ENCODE measurements around the gene TP53TG5. TPM values are rescaled to one million over a fixed set of nuclear protein-coding genes. Genes with fewer than 3 reads are reported as not detected.
A peak's percentile ranks its signal among the peaks of the same experiment; 100 is the strongest.

TP53TG5 gene
- total RNA-seq, 1 experiment from 2014 or later, result not detected

DNA sequence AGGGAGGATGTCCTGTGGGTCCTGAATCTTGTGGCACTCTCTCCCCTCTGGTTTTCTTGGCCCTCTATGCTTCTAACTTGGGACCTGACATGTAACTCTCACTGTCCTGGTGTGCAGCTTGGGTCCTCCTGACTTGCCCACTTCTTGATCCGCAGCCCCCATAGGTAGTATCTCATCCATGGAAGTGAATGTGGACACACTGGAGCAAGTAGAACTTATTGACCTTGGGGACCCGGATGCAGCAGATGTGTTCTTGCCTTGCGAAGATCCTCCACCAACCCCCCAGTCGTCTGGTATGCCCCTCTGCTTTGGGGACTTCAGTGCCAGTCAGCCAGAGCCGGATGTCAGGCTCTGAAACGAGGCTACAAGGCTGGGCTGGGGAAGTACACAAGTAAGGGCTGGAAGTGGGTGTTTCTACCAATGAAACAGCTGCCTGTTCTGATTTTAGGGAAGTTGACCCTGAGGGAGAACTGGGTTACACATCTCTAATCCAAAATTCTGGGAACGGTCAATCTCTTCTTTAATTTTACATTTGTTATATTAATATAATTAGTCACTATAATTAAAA, 30.6 kb upstream of the TP53TG5 start:
- Histone ChIP-seq H3K4me3 (ENCODE audit: low read depth in 2 of 2, low read length in 2 of 2) (no peak overlapping the region), H3K36me3 (ENCODE audit: control insufficient read depth, insufficient read depth, low read length) (peaks cover 10% of the 10 kb centered on the region), H3K9me3 (ENCODE audit: control insufficient read depth, insufficient read depth, low read depth, low read length) (no peaks in the 10 kb centered on the region), H3K4me1 (ENCODE audit: control insufficient read depth, insufficient read depth, low read length) (no peaks in the 10 kb centered on the region; the same call in 1 of the 2 replicates), H3K27me3 (ENCODE audit: control insufficient read depth, insufficient read depth, low read length) (no peaks in the 10 kb centered on the region), H3K27ac (ENCODE audit: low read length) (no peak overlapping the region)
- DNase-seq (ENCODE audit: low read depth, low spot score), result no peak
- TF ChIP-seq POLR2AphosphoS5 (IDR thresholded peaks at IDR 0.05; ENCODE audit: low read depth, low read length) (no peak), TCF7L2 (IDR thresholded peaks at IDR 0.05; ENCODE audit: low read depth, low read length) (no peak), SIN3A (IDR thresholded peaks at IDR 0.05; ENCODE audit: borderline replicate concordance, insufficient read depth, low read depth, low read length) (no peak)
- TF ChIP-seq, protein P1, sequence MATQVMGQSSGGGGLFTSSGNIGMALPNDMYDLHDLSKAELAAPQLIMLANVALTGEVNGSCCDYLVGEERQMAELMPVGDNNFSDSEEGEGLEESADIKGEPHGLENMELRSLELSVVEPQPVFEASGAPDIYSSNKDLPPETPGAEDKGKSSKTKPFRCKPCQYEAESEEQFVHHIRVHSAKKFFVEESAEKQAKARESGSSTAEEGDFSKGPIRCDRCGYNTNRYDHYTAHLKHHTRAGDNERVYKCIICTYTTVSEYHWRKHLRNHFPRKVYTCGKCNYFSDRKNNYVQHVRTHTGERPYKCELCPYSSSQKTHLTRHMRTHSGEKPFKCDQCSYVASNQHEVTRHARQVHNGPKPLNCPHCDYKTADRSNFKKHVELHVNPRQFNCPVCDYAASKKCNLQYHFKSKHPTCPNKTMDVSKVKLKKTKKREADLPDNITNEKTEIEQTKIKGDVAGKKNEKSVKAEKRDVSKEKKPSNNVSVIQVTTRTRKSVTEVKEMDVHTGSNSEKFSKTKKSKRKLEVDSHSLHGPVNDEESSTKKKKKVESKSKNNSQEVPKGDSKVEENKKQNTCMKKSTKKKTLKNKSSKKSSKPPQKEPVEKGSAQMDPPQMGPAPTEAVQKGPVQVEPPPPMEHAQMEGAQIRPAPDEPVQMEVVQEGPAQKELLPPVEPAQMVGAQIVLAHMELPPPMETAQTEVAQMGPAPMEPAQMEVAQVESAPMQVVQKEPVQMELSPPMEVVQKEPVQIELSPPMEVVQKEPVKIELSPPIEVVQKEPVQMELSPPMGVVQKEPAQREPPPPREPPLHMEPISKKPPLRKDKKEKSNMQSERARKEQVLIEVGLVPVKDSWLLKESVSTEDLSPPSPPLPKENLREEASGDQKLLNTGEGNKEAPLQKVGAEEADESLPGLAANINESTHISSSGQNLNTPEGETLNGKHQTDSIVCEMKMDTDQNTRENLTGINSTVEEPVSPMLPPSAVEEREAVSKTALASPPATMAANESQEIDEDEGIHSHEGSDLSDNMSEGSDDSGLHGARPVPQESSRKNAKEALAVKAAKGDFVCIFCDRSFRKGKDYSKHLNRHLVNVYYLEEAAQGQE (IDR thresholded peaks at IDR 0.05; ENCODE audit: insufficient read depth in 1 of 2, low read depth in 2 of 2, low read length in 1 of 2), result no peak
- TF ChIP-seq, protein P2, sequence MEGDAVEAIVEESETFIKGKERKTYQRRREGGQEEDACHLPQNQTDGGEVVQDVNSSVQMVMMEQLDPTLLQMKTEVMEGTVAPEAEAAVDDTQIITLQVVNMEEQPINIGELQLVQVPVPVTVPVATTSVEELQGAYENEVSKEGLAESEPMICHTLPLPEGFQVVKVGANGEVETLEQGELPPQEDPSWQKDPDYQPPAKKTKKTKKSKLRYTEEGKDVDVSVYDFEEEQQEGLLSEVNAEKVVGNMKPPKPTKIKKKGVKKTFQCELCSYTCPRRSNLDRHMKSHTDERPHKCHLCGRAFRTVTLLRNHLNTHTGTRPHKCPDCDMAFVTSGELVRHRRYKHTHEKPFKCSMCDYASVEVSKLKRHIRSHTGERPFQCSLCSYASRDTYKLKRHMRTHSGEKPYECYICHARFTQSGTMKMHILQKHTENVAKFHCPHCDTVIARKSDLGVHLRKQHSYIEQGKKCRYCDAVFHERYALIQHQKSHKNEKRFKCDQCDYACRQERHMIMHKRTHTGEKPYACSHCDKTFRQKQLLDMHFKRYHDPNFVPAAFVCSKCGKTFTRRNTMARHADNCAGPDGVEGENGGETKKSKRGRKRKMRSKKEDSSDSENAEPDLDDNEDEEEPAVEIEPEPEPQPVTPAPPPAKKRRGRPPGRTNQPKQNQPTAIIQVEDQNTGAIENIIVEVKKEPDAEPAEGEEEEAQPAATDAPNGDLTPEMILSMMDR (IDR thresholded peaks at IDR 0.05), result no peak
- in situ Hi-C loops (cut with HindIII; ENCODE audit: low pct_unique_long_range_greater_than_20kb, low sequenced_read_pairs) (no loop called here), intact Hi-C loops (cut with micrococcal nuclease; ENCODE audit: unreplicated experiment) (no loop called here)
- no peak for ATAC-seq
- BruUV-seq (replicated peaks), result no TSS peak
- ChIA-PET CTCF (interaction anchor here (0.5 to 0.6 kb wide), 2 partner anchors 25 to 28 kb away, joined by 3 to 7 read pairs; no protein-coding TSS in a partner anchor), POLR2A (no interaction called here)

DNA sequence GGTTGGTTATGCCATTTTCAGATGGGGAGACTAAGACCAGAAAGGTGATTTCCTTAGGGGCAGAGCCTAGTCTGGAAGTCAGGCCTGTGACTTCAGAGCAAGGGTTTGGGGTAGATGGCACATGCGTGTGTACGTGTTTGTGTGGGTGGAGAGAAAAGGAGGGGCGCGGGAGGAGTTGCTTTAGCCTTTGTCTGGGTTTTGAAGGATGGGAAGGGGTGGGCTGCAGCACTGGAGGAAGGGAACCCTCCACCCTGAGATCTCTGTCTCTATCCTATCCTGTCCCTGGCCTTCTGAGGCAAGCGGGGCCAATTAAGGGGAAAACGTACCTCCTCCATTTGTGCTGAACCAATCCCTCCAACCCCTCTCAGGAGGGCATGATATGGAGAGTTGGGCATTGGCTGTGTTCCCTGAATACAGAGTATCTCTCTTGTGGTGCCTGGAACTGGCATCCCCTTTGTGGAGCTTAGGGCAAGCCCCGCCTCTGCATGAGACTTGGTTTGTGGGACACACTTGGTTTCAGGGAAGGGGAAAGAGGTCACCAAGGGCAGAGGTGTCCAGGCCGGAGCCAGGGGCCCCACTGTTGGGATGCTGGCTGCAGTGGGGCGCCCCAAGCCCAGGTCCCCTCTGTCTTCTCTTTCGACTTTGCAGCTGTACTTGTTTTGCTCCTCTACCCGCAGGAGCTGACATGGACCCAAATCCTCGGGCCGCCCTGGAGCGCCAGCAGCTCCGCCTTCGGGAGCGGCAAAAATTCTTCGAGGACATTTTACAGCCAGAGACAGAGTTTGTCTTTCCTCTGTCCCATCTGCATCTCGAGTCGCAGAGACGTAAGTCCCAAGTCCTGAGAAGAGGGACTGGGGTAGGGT, 29.9 kb upstream of the TP53TG5 start, which contains the start of gene DBNDD2:
DBNDD2 (plus strand) TSS at position 507 of the 863 bp plus-strand sequence; CDS start at position 686, 179 bp downstream.
- Histone ChIP-seq H3K36me3 (ENCODE audit: control insufficient read depth, insufficient read depth, low read length) (peaks cover 10% of the 10 kb centered on the region), H3K27me3 (ENCODE audit: control insufficient read depth, insufficient read depth, low read length) (no peaks in the 10 kb centered on the region), H3K4me1 (ENCODE audit: control insufficient read depth, insufficient read depth, low read length) (no peaks in the 10 kb centered on the region; the same call in 1 of the 2 replicates), H3K9me3 (ENCODE audit: control insufficient read depth, insufficient read depth, low read depth, low read length) (no peaks in the 10 kb centered on the region), H3K4me3 (ENCODE audit: low read depth in 2 of 2, low read length in 2 of 2) (peak within 1 kb of the TSS; percentile 84 to 87), H3K27ac (ENCODE audit: low read length) (peak within 1 kb of the TSS; percentile 80)
- no TSS peak for BruUV-seq (replicated peaks)
- intact Hi-C loops (cut with micrococcal nuclease; ENCODE audit: unreplicated experiment), result no loop called here
- in situ Hi-C loops (cut with HindIII; ENCODE audit: low pct_unique_long_range_greater_than_20kb, low sequenced_read_pairs), result no loop called here
- ATAC-seq (no peak), DNase-seq (ENCODE audit: low read depth, low spot score) (no peak)
- TF ChIP-seq, protein P1 (IDR thresholded peaks at IDR 0.05; ENCODE audit: insufficient read depth in 1 of 2, low read depth in 2 of 2, low read length in 1 of 2), result no peak
- TF ChIP-seq, protein P2 (IDR thresholded peaks at IDR 0.05), result no peak
- TF ChIP-seq POLR2AphosphoS5 (IDR thresholded peaks at IDR 0.05; ENCODE audit: low read depth, low read length) (no peak), SIN3A (IDR thresholded peaks at IDR 0.05; ENCODE audit: borderline replicate concordance, insufficient read depth, low read depth, low read length) (no peak), TCF7L2 (IDR thresholded peaks at IDR 0.05; ENCODE audit: low read depth, low read length) (no peak)
- ChIA-PET CTCF (interaction anchor here (0.6 kb wide), 1 partner anchor 28 kb away, joined by 3 read pairs; no protein-coding TSS in a partner anchor), POLR2A (no interaction called here)

Measured in Panc1 (cell line).